Measurements from ENCODE around the gene HM13.
"Not testable (repeated sequence)": the region's sequence is repeated elsewhere in the genome, so short reads cannot be mapped to it uniquely, and the experiment has no call there.

HM13 gene

GRCh38 chr20:31508517-31509244 is 5.6 kb upstream of the HM13 start:
- no peak for TF ChIP-seq ZFX (IDR thresholded peaks at IDR 0.05)
- TF ChIP-seq, protein P1, sequence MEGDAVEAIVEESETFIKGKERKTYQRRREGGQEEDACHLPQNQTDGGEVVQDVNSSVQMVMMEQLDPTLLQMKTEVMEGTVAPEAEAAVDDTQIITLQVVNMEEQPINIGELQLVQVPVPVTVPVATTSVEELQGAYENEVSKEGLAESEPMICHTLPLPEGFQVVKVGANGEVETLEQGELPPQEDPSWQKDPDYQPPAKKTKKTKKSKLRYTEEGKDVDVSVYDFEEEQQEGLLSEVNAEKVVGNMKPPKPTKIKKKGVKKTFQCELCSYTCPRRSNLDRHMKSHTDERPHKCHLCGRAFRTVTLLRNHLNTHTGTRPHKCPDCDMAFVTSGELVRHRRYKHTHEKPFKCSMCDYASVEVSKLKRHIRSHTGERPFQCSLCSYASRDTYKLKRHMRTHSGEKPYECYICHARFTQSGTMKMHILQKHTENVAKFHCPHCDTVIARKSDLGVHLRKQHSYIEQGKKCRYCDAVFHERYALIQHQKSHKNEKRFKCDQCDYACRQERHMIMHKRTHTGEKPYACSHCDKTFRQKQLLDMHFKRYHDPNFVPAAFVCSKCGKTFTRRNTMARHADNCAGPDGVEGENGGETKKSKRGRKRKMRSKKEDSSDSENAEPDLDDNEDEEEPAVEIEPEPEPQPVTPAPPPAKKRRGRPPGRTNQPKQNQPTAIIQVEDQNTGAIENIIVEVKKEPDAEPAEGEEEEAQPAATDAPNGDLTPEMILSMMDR (conservative IDR thresholded peaks at IDR 0.05) = no peak
- H3K27ac ChIP-seq = no peak overlapping the region

DNA sequence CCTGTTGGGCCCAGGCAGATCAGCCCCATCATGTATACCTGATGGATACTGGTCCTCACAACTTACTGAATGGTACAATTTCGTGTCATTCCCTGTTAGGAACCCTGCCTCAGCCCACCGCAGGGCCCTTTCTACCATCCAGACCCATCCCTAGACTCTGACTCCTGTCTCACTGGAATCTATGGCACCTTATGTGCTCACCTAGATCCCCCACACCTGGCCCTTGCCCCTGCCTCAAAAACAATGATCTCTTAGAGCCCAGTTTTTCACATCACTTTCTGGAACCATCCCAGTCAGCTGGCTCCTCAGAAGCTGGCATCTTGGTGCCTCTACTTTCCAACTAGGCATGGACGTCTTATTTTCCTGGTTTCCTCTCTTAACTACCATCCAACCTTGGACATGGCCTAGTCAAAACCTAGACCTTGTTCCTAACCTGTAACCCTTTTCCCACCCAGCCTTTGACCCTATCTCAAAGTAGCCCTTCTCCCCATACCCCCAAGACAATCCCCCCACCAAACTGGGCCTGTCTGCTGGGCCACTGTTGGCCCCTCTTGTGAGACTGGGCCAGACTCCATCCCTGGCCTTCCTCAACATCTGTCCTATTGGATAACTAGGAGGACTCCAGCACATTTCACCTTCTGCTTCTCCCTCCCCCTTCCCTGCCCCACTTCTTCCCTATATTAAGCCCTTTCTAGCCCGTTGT is 981 bp downstream of the HM13 start:
- peak overlapping the region; percentile 94 for H3K27ac ChIP-seq
- no peak for TF ChIP-seq ZFX (IDR thresholded peaks at IDR 0.05)
- TF ChIP-seq, protein P1 (conservative IDR thresholded peaks at IDR 0.05) = no peak

GRCh38 chr20:31515775-31516107 is 1.5 kb downstream of the HM13 start:
- H3K27ac ChIP-seq = peak overlapping the region; percentile 94
- TF ChIP-seq, protein P1 (conservative IDR thresholded peaks at IDR 0.05) = no peak
- no peak for TF ChIP-seq ZFX (IDR thresholded peaks at IDR 0.05)

DNA sequence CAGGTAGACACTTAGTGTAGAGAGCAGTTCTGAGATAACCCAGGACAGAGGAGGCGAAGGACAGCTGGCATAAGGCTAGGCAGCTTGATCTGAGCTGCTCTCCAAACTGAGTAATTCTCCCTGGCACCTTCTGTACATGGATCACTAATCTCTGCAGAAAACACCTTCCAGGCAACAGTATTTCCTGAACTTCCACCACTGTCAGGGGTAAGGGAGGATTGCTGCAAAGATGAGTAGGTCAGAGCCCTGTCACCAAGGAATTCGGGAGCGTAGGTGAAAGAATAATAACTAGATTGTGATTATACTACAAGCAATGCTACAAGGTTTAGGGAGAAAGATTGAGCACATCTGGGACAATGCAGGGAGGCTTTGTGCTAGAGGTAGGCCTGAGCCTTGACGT is 1.9 kb downstream of the HM13 start:
- H3K27ac ChIP-seq = peak overlapping the region; percentile 94
- TF ChIP-seq, protein P1 (conservative IDR thresholded peaks at IDR 0.05) = no peak
- TF ChIP-seq ZFX (IDR thresholded peaks at IDR 0.05) = no peak

DNA sequence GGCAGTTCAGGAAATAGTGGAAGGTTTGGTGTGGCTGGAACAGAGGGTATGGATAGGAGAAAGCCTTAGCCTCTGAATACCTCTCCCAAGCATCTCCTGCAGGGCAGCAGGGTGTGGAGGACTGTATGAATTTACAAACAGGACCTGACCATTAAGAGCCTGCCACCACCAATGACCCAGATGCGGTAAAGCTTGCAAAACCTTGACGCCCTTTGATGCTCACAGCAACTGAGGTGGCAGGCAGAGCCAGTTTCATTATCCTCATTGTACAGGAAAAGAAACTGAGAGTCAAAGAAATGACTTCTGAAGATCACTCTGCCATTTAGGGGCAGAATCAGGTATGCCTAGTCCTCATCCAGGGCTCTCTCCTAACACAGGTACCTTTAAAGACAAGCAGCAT is 2.4 kb downstream of the HM13 start:
- no peak for TF ChIP-seq ZFX (IDR thresholded peaks at IDR 0.05)
- TF ChIP-seq, protein P1 (conservative IDR thresholded peaks at IDR 0.05) = no peak
- peak overlapping the region; percentile 94 for H3K27ac ChIP-seq

GRCh38 chr20:31517373-31517772 is 3.1 kb downstream of the HM13 start:
- no peak for TF ChIP-seq ZFX (IDR thresholded peaks at IDR 0.05)
- TF ChIP-seq, protein P1 (conservative IDR thresholded peaks at IDR 0.05) = no peak
- H3K27ac ChIP-seq = peak overlapping the region; percentile 94

DNA sequence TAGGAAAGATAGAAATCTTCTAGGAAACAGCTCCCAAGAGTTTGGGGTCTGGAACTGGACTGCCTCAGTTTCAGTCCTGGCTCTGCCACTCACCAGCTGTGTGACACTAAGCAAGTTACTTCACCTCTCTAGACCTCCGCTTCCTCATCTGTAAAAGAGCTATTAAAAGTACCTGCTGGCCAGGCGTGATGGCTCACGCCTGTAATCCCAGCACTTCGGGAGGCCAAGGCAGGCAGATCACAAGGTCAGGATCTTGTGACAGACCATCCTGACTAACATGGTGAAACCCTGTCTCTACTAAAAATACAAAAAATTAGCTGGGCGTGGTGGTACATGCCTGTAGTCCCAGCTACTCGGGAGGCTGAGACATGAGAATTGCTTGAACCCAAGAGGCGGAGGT is 7.0 kb downstream of the HM13 start:
- H3K27ac ChIP-seq = not testable (repeated sequence)

DNA sequence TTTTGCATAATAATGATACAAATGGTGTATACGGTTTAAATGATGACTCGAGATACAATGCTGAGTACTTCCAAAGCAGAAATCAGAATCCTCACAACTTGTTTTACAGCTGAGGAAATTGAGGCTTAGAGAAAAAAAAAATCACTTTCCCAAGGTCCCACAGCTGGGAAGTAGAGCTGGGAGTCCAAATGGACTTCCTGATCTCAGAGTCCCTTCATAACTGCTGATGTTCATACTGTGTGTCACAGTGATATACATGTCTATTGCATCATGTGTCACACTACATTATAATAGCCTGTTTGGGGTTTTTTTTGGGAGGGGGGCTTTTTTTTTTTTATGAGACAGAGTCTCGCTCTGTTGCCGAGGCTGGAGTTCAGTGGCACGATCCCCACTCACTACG is 8.5 kb downstream of the HM13 start:
- no peak overlapping the region for H3K27ac ChIP-seq
- TF ChIP-seq, protein P1 (conservative IDR thresholded peaks at IDR 0.05) = no peak
- TF ChIP-seq ZFX (IDR thresholded peaks at IDR 0.05) = no peak
